ENCODE data around the gene ISCU.

The ISCU gene

GRCh38 chr12:108585864-108586263 lies 23.5 kb downstream of the ISCU start:
- no peak for TF ChIP-seq MAX (IDR thresholded peaks at IDR 0.05)
- TF ChIP-seq CREB1 (IDR thresholded peaks at IDR 0.05; ENCODE audit: low read depth): no peak
- TF ChIP-seq CEBPB (IDR thresholded peaks at IDR 0.05): no peak
- TF ChIP-seq REST (IDR thresholded peaks at IDR 0.05; ENCODE audit: low read depth): no peak
- no peak for TF ChIP-seq EGR1 (IDR thresholded peaks at IDR 0.05)
- no peak for TF ChIP-seq NFIC (IDR thresholded peaks at IDR 0.05)
- TF ChIP-seq TCF12 (IDR thresholded peaks at IDR 0.05; ENCODE audit: low read depth): no peak
- TF ChIP-seq USF1 (IDR thresholded peaks at IDR 0.05): no peak
- no peak for TF ChIP-seq RAD21 (IDR thresholded peaks at IDR 0.05; ENCODE audit: low read depth)
- no peak for TF ChIP-seq TEAD4 (IDR thresholded peaks at IDR 0.05)
- no peak for TF ChIP-seq ZBTB7A (IDR thresholded peaks at IDR 0.05; ENCODE audit: low read depth)
- no peak for TF ChIP-seq TAF1 (IDR thresholded peaks at IDR 0.05; ENCODE audit: low read depth)
- TF ChIP-seq FOXM1 (IDR thresholded peaks at IDR 0.05; ENCODE audit: borderline replicate concordance, low read depth): no peak
- TF ChIP-seq EP300 (IDR thresholded peaks at IDR 0.05; ENCODE audit: borderline replicate concordance): no peak
- no peak for TF ChIP-seq YY1 (IDR thresholded peaks at IDR 0.05; ENCODE audit: low read depth)

GRCh38 chr12:108586306-108586705 lies 23.9 kb downstream of the ISCU start:
- TF ChIP-seq TEAD4 (IDR thresholded peaks at IDR 0.05) (no peak), YY1 (IDR thresholded peaks at IDR 0.05; ENCODE audit: low read depth) (no peak), EP300 (IDR thresholded peaks at IDR 0.05; ENCODE audit: borderline replicate concordance) (no peak), TAF1 (IDR thresholded peaks at IDR 0.05; ENCODE audit: low read depth) (no peak), TCF12 (IDR thresholded peaks at IDR 0.05; ENCODE audit: low read depth) (no peak), FOXM1 (IDR thresholded peaks at IDR 0.05; ENCODE audit: borderline replicate concordance, low read depth) (no peak), CREB1 (IDR thresholded peaks at IDR 0.05; ENCODE audit: low read depth) (no peak), MAX (IDR thresholded peaks at IDR 0.05) (no peak), RAD21 (IDR thresholded peaks at IDR 0.05; ENCODE audit: low read depth) (no peak), REST (IDR thresholded peaks at IDR 0.05; ENCODE audit: low read depth) (no peak), EGR1 (IDR thresholded peaks at IDR 0.05) (no peak), USF1 (IDR thresholded peaks at IDR 0.05) (no peak), CEBPB (IDR thresholded peaks at IDR 0.05) (no peak), NFIC (IDR thresholded peaks at IDR 0.05) (no peak), ZBTB7A (IDR thresholded peaks at IDR 0.05; ENCODE audit: low read depth) (no peak)

- TF ChIP-seq TAF1 (IDR thresholded peaks at IDR 0.05; ENCODE audit: low read depth): no peak
- no peak for TF ChIP-seq RAD21 (IDR thresholded peaks at IDR 0.05; ENCODE audit: low read depth)
- no peak for TF ChIP-seq ZBTB7A (IDR thresholded peaks at IDR 0.05; ENCODE audit: low read depth)
- no peak for TF ChIP-seq USF1 (IDR thresholded peaks at IDR 0.05)
- no peak for TF ChIP-seq NFIC (IDR thresholded peaks at IDR 0.05)
- no peak for TF ChIP-seq EGR1 (IDR thresholded peaks at IDR 0.05)
- TF ChIP-seq REST (IDR thresholded peaks at IDR 0.05; ENCODE audit: low read depth): no peak
- TF ChIP-seq YY1 (IDR thresholded peaks at IDR 0.05; ENCODE audit: low read depth): no peak
- no peak for TF ChIP-seq MAX (IDR thresholded peaks at IDR 0.05)
- no peak for TF ChIP-seq CEBPB (IDR thresholded peaks at IDR 0.05)
- TF ChIP-seq TCF12 (IDR thresholded peaks at IDR 0.05; ENCODE audit: low read depth): no peak
- no peak for TF ChIP-seq FOXM1 (IDR thresholded peaks at IDR 0.05; ENCODE audit: borderline replicate concordance, low read depth)
- no peak for TF ChIP-seq TEAD4 (IDR thresholded peaks at IDR 0.05)
- no peak for TF ChIP-seq EP300 (IDR thresholded peaks at IDR 0.05; ENCODE audit: borderline replicate concordance)
- TF ChIP-seq CREB1 (IDR thresholded peaks at IDR 0.05; ENCODE audit: low read depth): no peak
These were observed 25.4 kb downstream of the ISCU start for GRCh38 chr12:108587826-108588225.

All from Ishikawa (cell line).